ENCODE data around the gene UBE2D2. TPM values are rescaled to one million over a fixed set of nuclear protein-coding genes. Genes with fewer than 3 reads are reported as not detected.

UBE2D2 gene
- total and polyA plus RNA-seq, 10 of the 15 experiments (the other 5 are each of a cell fraction or from before 2014, with no cell fraction given): 58.6 to 245 (median 128) TPM

GRCh38 chr5:139517683-139518564 lies 43.2 kb upstream of the UBE2D2 start (continued):
- TF ChIP-seq ZBTB4 (CRISPR knock-in tag; IDR thresholded peaks at IDR 0.05) (no peak), STAT3 (IDR thresholded peaks at IDR 0.05; ENCODE audit: low read depth, low read length) (no peak), POLR2AphosphoS2 (IDR thresholded peaks at IDR 0.05; ENCODE audit: low read depth, low read length) (peak; percentile 77), CBX5 (IDR thresholded peaks at IDR 0.05; ENCODE audit: low read depth) (peak; percentile 78; the same call in 1 of the 2 replicates), SMARCA5 (IDR thresholded peaks at IDR 0.05) (peak; percentile 98), TCF3 (IDR thresholded peaks at IDR 0.05; ENCODE audit: borderline replicate concordance, insufficient read depth, low read depth, low read length) (0 out of 2 replicates have a peak, but pooled peaks have one; percentile 38), TCF12 (IDR thresholded peaks at IDR 0.05; ENCODE audit: low read depth, low read length) (peak; percentile 81), IKZF1 (conservative IDR thresholded peaks at IDR 0.05) (peak; percentile 86), NFYB (IDR thresholded peaks at IDR 0.05; ENCODE audit: insufficient read depth, low read depth, low read length) (no peak), TCF7 (IDR thresholded peaks at IDR 0.05; ENCODE audit: borderline replicate concordance) (no peak), WRNIP1 (IDR thresholded peaks at IDR 0.05; ENCODE audit: borderline replicate concordance, low read depth, low read length) (no peak), YBX1 (IDR thresholded peaks at IDR 0.05) (no peak)
- TF ChIP-seq, protein P1, sequence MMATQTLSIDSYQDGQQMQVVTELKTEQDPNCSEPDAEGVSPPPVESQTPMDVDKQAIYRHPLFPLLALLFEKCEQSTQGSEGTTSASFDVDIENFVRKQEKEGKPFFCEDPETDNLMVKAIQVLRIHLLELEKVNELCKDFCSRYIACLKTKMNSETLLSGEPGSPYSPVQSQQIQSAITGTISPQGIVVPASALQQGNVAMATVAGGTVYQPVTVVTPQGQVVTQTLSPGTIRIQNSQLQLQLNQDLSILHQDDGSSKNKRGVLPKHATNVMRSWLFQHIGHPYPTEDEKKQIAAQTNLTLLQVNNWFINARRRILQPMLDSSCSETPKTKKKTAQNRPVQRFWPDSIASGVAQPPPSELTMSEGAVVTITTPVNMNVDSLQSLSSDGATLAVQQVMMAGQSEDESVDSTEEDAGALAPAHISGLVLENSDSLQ (IDR thresholded peaks at IDR 0.05): no peak
- TF ChIP-seq, protein P2, sequence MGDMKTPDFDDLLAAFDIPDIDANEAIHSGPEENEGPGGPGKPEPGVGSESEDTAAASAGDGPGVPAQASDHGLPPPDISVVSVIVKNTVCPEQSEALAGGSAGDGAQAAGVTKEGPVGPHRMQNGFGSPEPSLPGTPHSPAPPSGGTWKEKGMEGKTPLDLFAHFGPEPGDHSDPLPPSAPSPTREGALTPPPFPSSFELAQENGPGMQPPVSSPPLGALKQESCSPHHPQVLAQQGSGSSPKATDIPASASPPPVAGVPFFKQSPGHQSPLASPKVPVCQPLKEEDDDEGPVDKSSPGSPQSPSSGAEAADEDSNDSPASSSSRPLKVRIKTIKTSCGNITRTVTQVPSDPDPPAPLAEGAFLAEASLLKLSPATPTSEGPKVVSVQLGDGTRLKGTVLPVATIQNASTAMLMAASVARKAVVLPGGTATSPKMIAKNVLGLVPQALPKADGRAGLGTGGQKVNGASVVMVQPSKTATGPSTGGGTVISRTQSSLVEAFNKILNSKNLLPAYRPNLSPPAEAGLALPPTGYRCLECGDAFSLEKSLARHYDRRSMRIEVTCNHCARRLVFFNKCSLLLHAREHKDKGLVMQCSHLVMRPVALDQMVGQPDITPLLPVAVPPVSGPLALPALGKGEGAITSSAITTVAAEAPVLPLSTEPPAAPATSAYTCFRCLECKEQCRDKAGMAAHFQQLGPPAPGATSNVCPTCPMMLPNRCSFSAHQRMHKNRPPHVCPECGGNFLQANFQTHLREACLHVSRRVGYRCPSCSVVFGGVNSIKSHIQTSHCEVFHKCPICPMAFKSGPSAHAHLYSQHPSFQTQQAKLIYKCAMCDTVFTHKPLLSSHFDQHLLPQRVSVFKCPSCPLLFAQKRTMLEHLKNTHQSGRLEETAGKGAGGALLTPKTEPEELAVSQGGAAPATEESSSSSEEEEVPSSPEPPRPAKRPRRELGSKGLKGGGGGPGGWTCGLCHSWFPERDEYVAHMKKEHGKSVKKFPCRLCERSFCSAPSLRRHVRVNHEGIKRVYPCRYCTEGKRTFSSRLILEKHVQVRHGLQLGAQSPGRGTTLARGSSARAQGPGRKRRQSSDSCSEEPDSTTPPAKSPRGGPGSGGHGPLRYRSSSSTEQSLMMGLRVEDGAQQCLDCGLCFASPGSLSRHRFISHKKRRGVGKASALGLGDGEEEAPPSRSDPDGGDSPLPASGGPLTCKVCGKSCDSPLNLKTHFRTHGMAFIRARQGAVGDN (IDR thresholded peaks at IDR 0.05): peak; percentile 97
- TF ChIP-seq, protein P3, sequence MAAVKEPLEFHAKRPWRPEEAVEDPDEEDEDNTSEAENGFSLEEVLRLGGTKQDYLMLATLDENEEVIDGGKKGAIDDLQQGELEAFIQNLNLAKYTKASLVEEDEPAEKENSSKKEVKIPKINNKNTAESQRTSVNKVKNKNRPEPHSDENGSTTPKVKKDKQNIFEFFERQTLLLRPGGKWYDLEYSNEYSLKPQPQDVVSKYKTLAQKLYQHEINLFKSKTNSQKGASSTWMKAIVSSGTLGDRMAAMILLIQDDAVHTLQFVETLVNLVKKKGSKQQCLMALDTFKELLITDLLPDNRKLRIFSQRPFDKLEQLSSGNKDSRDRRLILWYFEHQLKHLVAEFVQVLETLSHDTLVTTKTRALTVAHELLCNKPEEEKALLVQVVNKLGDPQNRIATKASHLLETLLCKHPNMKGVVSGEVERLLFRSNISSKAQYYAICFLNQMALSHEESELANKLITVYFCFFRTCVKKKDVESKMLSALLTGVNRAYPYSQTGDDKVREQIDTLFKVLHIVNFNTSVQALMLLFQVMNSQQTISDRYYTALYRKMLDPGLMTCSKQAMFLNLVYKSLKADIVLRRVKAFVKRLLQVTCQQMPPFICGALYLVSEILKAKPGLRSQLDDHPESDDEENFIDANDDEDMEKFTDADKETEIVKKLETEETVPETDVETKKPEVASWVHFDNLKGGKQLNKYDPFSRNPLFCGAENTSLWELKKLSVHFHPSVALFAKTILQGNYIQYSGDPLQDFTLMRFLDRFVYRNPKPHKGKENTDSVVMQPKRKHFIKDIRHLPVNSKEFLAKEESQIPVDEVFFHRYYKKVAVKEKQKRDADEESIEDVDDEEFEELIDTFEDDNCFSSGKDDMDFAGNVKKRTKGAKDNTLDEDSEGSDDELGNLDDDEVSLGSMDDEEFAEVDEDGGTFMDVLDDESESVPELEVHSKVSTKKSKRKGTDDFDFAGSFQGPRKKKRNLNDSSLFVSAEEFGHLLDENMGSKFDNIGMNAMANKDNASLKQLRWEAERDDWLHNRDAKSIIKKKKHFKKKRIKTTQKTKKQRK (IDR thresholded peaks at IDR 0.05; ENCODE audit: low read depth, low read length): no peak
